Kidney (tissue), 14 donors: ENCODE data around the gene LGALS7B. TPM values are rescaled to one million over a fixed set of nuclear protein-coding genes. Genes with fewer than 3 reads are reported as not detected.

Source experiments
- DNase-seq, 5 donors: peaks; one replicate each; pipeline ENCODE4 v3.0.0-alpha.2; 2013 to 2020
- FAIRE-seq: peaks from 2 replicates; lab custom pipeline; 2012; peaks lifted over from hg19 to GRCh38; lab: Jason Lieb, UNC
- H3K27ac ChIP-seq, 2 donors: one replicate each; pipeline ENCODE4 v1.7.0; 2013; ENCODE audit warnings: low read depth in 2 of 2, low read length in 2 of 2, inconsistent platforms in 1 of 2
- H3K27me3 ChIP-seq: one replicate; pipeline ENCODE4 v1.7.1; 2013; ENCODE audit warnings: low read length, inconsistent platforms; ENCODE audit not compliant: control insufficient read depth, insufficient read depth
- H3K36me3 ChIP-seq, 3 donors: one replicate each; pipeline versions ENCODE4 v1.7.0 to v1.7.1; 2013; ENCODE audit warnings: low read length in 3 of 3, control low read depth in 1 of 3, inconsistent platforms in 1 of 3; ENCODE audit not compliant: insufficient read depth in 3 of 3, control insufficient read depth in 2 of 3
- H3K4me1 ChIP-seq, 3 donors: one replicate each; pipeline versions ENCODE4 v1.7.0 to v1.7.1; 2013; ENCODE audit warnings: low read length in 3 of 3, inconsistent platforms in 1 of 3, low read depth in 1 of 3; ENCODE audit not compliant: control insufficient read depth in 2 of 3, insufficient read depth in 2 of 3
- H3K4me3 ChIP-seq, 3 donors: one replicate each; pipeline versions ENCODE4 v1.7.0 to v1.8.1; 2013; ENCODE audit warnings: low read length in 3 of 3, control low read depth in 1 of 3, inconsistent platforms in 1 of 3
- H3K9ac ChIP-seq, 3 donors: one replicate each; pipeline versions ENCODE4 v1.7.0 to v1.7.1; 2013; ENCODE audit warnings: low read length in 3 of 3, control low read depth in 1 of 3, inconsistent platforms in 1 of 3
- H3K9me3 ChIP-seq, 3 donors: one replicate each; pipeline versions ENCODE4 v1.7.0 to v1.7.1; 2013; ENCODE audit warnings: low read length in 3 of 3, control low read depth in 1 of 3, inconsistent platforms in 1 of 3; ENCODE audit not compliant: control insufficient read depth in 2 of 3, insufficient read depth in 1 of 3
- intact Hi-C: fragments of 100-400 bp; cut with DNase I; formaldehyde crosslinking; loops from one replicate; pipeline ENCODE4 v1.11.1; 2022
- polyA plus RNA-seq: library from polyadenylated mRNA; stranded (reverse); fragments of 350-450 nt; fragmentation: Illumina TruSeq; extraction: RNeasy Lipid Tissue Mini Kit (QIAGEN cat#74804); gene quantifications from one replicate; pipeline ENCODE4 v1.2.3, GENCODE V29; 2014; ENCODE audit warnings: low read depth, low replicate concordance; ENCODE audit not compliant: insufficient read depth
- total RNA-seq: library from RNA; stranded (reverse); fragmentation: NEBNext Ultra II Directional; extraction: Animal tissue kit (Norgen Biotek cat#: 25700); gene quantifications from one replicate; pipeline ENCODE4 v1.2.1, GENCODE V29; 2021
- TF ChIP-seq, protein P1 (sequence below): IDR thresholded peaks from 3 replicates; pipeline ENCODE4 v1.5.1; 2012; ENCODE audit warnings: mild to moderate bottlenecking, moderate library complexity, borderline replicate concordance; ENCODE audit not compliant: insufficient read depth; ENCODE audit errors: extremely low read depth
- donor health status: control.
- donor health status: control.
- donor health status: control.
- donor health status: control.
- donor health status: control.
- donor health status: DM: yes; HTN: yes; CAD: no.
- donor health status: Normal renal cell carcinoma (clear cell type).

The LGALS7B gene
- total and polyA plus RNA-seq, 2 donors from 2014 or later, result 3.7 TPM; not detected in 1

DNA sequence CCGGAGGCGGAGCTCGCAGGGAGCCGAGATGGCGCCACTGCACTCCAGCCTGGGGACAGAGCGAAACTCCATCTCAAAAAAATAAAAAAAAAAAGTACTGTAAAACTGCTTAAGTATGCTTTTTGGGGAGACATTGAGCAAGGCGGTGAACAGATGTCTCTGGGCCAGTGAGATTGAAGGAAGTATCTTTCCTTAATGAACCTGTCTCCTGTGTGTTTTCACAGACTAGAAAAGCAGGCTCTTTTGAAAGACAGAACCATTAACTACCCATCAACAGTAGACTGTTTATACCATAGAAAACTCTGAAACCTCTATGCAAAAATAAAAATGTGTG lies 44.1 kb downstream of the LGALS7B start:
- FAIRE-seq (no peak), DNase-seq (no peak)
- no peaks in the 10 kb centered on the region for H3K9me3 ChIP-seq
- peak overlapping the region in 1 of 2 donors; percentile 0 for H3K27ac ChIP-seq
- no peak overlapping the region for H3K9ac ChIP-seq
- TF ChIP-seq, protein P1, sequence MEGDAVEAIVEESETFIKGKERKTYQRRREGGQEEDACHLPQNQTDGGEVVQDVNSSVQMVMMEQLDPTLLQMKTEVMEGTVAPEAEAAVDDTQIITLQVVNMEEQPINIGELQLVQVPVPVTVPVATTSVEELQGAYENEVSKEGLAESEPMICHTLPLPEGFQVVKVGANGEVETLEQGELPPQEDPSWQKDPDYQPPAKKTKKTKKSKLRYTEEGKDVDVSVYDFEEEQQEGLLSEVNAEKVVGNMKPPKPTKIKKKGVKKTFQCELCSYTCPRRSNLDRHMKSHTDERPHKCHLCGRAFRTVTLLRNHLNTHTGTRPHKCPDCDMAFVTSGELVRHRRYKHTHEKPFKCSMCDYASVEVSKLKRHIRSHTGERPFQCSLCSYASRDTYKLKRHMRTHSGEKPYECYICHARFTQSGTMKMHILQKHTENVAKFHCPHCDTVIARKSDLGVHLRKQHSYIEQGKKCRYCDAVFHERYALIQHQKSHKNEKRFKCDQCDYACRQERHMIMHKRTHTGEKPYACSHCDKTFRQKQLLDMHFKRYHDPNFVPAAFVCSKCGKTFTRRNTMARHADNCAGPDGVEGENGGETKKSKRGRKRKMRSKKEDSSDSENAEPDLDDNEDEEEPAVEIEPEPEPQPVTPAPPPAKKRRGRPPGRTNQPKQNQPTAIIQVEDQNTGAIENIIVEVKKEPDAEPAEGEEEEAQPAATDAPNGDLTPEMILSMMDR, result no peak
- no peak overlapping the region for H3K4me3 ChIP-seq
- H3K27me3 ChIP-seq, result no peaks in the 10 kb centered on the region
- H3K4me1 ChIP-seq, result peaks cover 0 to 15% (median 12%) of the 10 kb centered on the region in 3 donors
- intact Hi-C loops, result no loop called here
- peaks cover 7 to 36% (median 18%) of the 10 kb centered on the region in 3 donors for H3K36me3 ChIP-seq

- intact Hi-C loops, result no loop called here
- H3K27me3 ChIP-seq, result no peaks in the 10 kb centered on the region
- TF ChIP-seq, protein P1, result no peak
- no peak overlapping the region for H3K4me3 ChIP-seq
- DNase-seq (no peak), FAIRE-seq (no peak)
- H3K36me3 ChIP-seq, result peaks cover 14 to 47% (median 28%) of the 10 kb centered on the region in 3 donors
- H3K27ac ChIP-seq, result no peak overlapping the region
- H3K9me3 ChIP-seq, result no peaks in the 10 kb centered on the region
- H3K9ac ChIP-seq, result no peak overlapping the region
- peaks cover 0 to 17% (median 12%) of the 10 kb centered on the region in 3 donors for H3K4me1 ChIP-seq
Observed at GRCh38 chr19:38834104-38834490, 45.1 kb downstream of the LGALS7B start.

- intact Hi-C loops, result no loop called here
- Histone ChIP-seq H3K4me1 (peaks cover 0 to 17% (median 12%) of the 10 kb centered on the region in 3 donors), H3K4me3 (no peak overlapping the region), H3K36me3 (peaks cover 17 to 52% (median 33%) of the 10 kb centered on the region in 3 donors), H3K9ac (no peak overlapping the region), H3K9me3 (no peaks in the 10 kb centered on the region), H3K27ac (no peak overlapping the region), H3K27me3 (no peaks in the 10 kb centered on the region)
- FAIRE-seq (no peak), DNase-seq (no peak)
- TF ChIP-seq, protein P1, result no peak
Observed at GRCh38 chr19:38834590-38834989, 45.6 kb downstream of the LGALS7B start.
